K562 (cell line): ENCODE data around the gene FBLIM1. TPM values are rescaled to one million over a fixed set of nuclear protein-coding genes. Genes with fewer than 3 reads are reported as not detected.

Experiments used
- ATAC-seq: fragments of 200-7000 bp; cut with Tn5 transposase; 3 replicates; pipeline ENCODE4 v1.9.1; 2020; ENCODE audit warnings: moderate library complexity
- BruUV-seq: library from RNA; stranded (reverse); fragments of 400-500 nt; replicated peaks from 2 replicates; lab custom pipeline; 2021; lab: Mats Ljungman, UMichigan
- CTCF ChIA-PET: fragments of 300-600 bp; formaldehyde crosslinking; extraction: SDS; loops from one replicate; lab custom pipeline; 2021; ENCODE audit warnings: low intra/inter-chr PET ratio; lab: Yijun Ruan, JAX
- POLR2A ChIA-PET: fragments of 300-600, 350-650 bp; sonication (Branson Sonifier 250); formaldehyde crosslinking; extraction: SDS; loops from one replicate; lab custom pipeline; 2021; ENCODE audit warnings: antibody characterized with exemption, inconsistent platforms; lab: Yijun Ruan, JAX
- DNase-seq, 4 experiments: peaks; one replicate each; pipeline versions ENCODE4 v3.0.0 to v3.0.0-alpha.2; 2011 to 2018; ENCODE audit warnings: low spot score in 3 of 4, mixed read lengths in 3 of 4; ENCODE audit errors: extremely low read depth in 1 of 4
- FAIRE-seq: peaks from 2 replicates; lab custom pipeline; 2011; peaks lifted over from hg19 to GRCh38; lab: Jason Lieb, UNC
- H2AFZ ChIP-seq: 2 replicates; pipeline ENCODE4 v1.6.0; 2011; ENCODE audit warnings: low read depth, low read length, control low read depth, inconsistent platforms
- H3K27ac ChIP-seq: fragments of 200-600 bp; 3 replicates; pipeline ENCODE4 v1.8.0; 2011; ENCODE audit warnings: low read depth, mild to moderate bottlenecking, control low read depth, inconsistent platforms, low read length, moderate library complexity, mixed read lengths; ENCODE audit errors: extremely low read depth
- H3K27me3 ChIP-seq, 2 experiments: fragments of 300-600 bp in 1 of 2; 2 replicates in 1 of 2; 3 replicates in 1 of 2; pipeline versions ENCODE4 v1.6.0 to v1.8.0; 2011; ENCODE audit warnings: inconsistent platforms in 2 of 2, low read length in 2 of 2, mild to moderate bottlenecking in 1 of 2, mixed read lengths in 1 of 2, moderate library complexity in 1 of 2; ENCODE audit not compliant: control insufficient read depth in 2 of 2, insufficient read depth in 2 of 2
- H3K36me3 ChIP-seq: fragments of 300-600 bp; 3 replicates; pipeline ENCODE4 v1.8.0; 2011; ENCODE audit warnings: mild to moderate bottlenecking, low read length, inconsistent platforms; ENCODE audit not compliant: control insufficient read depth, insufficient read depth
- H3K4me1 ChIP-seq, 2 experiments: fragments of 200-600 bp in 1 of 2; replicated peaks in 1 of 2; 2 replicates in 1 of 2; 3 replicates in 1 of 2; pipeline versions ENCODE4 v1.5.1 to v1.8.0; 2011; ENCODE audit warnings: inconsistent platforms in 2 of 2, low read length in 2 of 2, mild to moderate bottlenecking in 1 of 2, mixed read lengths in 1 of 2, moderate library complexity in 1 of 2; ENCODE audit not compliant: control insufficient read depth in 2 of 2, insufficient read depth in 2 of 2
- H3K4me2 ChIP-seq: 2 replicates; pipeline ENCODE4 v1.6.1; 2011; ENCODE audit warnings: low read length, control low read depth, inconsistent platforms, mixed read lengths; ENCODE audit not compliant: insufficient read depth
- H3K4me3 ChIP-seq: fragments of 200-600 bp; sonication (generic), shearing (Covaris generic); 2 replicates; pipeline ENCODE4 v1.5.1; 2016; ENCODE audit warnings: control low read depth, inconsistent platforms
- H3K79me2 ChIP-seq: fragments of 200-600 bp; 3 replicates; pipeline ENCODE4 v1.8.0; 2011; ENCODE audit warnings: low read length, inconsistent platforms; ENCODE audit not compliant: control insufficient read depth, insufficient read depth
- H3K9ac ChIP-seq, 2 experiments: 2 replicates each; pipeline versions ENCODE4 v1.6.0 to v1.6.1; 2011; ENCODE audit warnings: low read depth in 2 of 2, low read length in 2 of 2, control low read depth in 1 of 2, inconsistent platforms in 1 of 2, mild to moderate bottlenecking in 1 of 2, mixed read lengths in 1 of 2; ENCODE audit not compliant: insufficient read depth in 1 of 2
- H3K9me1 ChIP-seq: one replicate; pipeline ENCODE4 v1.6.0; 2011; ENCODE audit warnings: inconsistent platforms, mild to moderate bottlenecking, low read length, moderate library complexity; ENCODE audit not compliant: control insufficient read depth, insufficient read depth
- H3K9me3 ChIP-seq: replicated peaks from 2 replicates; pipeline ENCODE4 v1.5.1; 2011; ENCODE audit warnings: low read depth, low read length, inconsistent platforms; ENCODE audit not compliant: control insufficient read depth, insufficient read depth
- H4K20me1 ChIP-seq: replicated peaks from 2 replicates; pipeline ENCODE4 v1.6.1; 2011; ENCODE audit warnings: low read length, inconsistent platforms, mixed read lengths; ENCODE audit not compliant: control insufficient read depth, insufficient read depth
- ZBTB9 ChIP-seq: fragments of 450-650 bp; formaldehyde crosslinking; IDR thresholded peaks from 2 replicates; pipeline ENCODE4 v1.4.0; 2020; ENCODE audit warnings: mild to moderate bottlenecking, moderate library complexity
- WGBS: fragments of 100-300 bp; shearing (Covaris generic); methylation state at CpG from one replicate; pipeline ENCODE4 v1.1.6; 2016; ENCODE audit warnings: low coverage, mixed read lengths; ENCODE audit not compliant: insufficient coverage; ENCODE audit errors: missing lambda C conversion rate; 5-methylcytosine and 5-hydroxymethylcytosine counted together
- in situ Hi-C: fragments of 300-500 bp; cut with MboI; formaldehyde crosslinking; loops from 4 replicates; pipeline ENCODE4 v1.15.0; 2018; ENCODE audit warnings: inconsistent platforms, mixed read lengths
- intact Hi-C: fragments of 100-400 bp; cut with micrococcal nuclease; formaldehyde crosslinking; loops from 2 replicates; pipeline ENCODE4 v1.14.2; 2022
- polyA plus RNA-seq, 8 experiments: library from polyadenylated mRNA; depleted of rRNA in 4 of 8; stranded (reverse) in 5 of 8; unstranded in 3 of 8; fragments of >200 nt; fragmentation: Nextera tagmentation in 2 of 8; fragmentation: Illumina TruSeq in 1 of 8; extraction: Ambion mirVana in 2 of 8; extraction: Trizol in 1 of 8; gene quantifications; 2 replicates each; pipeline versions ENCODE4 v1.2.1 to v1.2.3, GENCODE V29; 2011 to 2014; ENCODE audit warnings: inconsistent platforms in 1 of 8, missing spikeins in 1 of 8
- total RNA-seq, 7 experiments: library from RNA; depleted of rRNA in 6 of 7; stranded (reverse); fragments of >200 nt in 6 of 7; fragmentation: Illumina TruSeq in 2 of 7; extraction: Trizol in 2 of 7; gene quantifications; 2 replicates each; pipeline versions ENCODE4 v1.2.1 to v1.2.3, GENCODE V29; 2011 to 2021; ENCODE audit warnings: low replicate concordance in 1 of 7

FBLIM1 gene
- total and polyA plus RNA-seq, 9 of the 15 experiments (the other 6 are each of a cell fraction or from before 2014, with no cell fraction given), result 0.14 to 0.24 TPM; not detected in 7

GRCh38 chr1:15714406-15715136 lies 44.0 kb upstream of the FBLIM1 start:
- Histone ChIP-seq H3K9me1 (no peaks in the 10 kb centered on the region), H3K36me3 (peaks cover 38% of the 10 kb centered on the region), H3K27ac (no peak overlapping the region), H3K4me3 (no peak overlapping the region), H3K27me3 (no peaks in the 10 kb centered on the region), H3K79me2 (peaks cover 12% of the 10 kb centered on the region; the same call in 2 of the 3 replicates), H3K9me3 (no peaks in the 10 kb centered on the region), H4K20me1 (peaks cover 7% of the 10 kb centered on the region), H2AFZ (no peak overlapping the region), H3K4me2 (no peak overlapping the region), H3K9ac (no peak overlapping the region), H3K4me1 (no peaks in the 10 kb centered on the region)
- POLR2A ChIA-PET, result interaction anchor here (0.6 to 1.1 kb wide), 4 partner anchors 9 to 17 kb away, joined by 3 read pairs; no protein-coding TSS in a partner anchor
- intact Hi-C loops (no loop called here), in situ Hi-C loops (no loop called here)
- FAIRE-seq (peak; percentile 64), ATAC-seq (no peak), DNase-seq (no peak)
- CTCF ChIA-PET, result no interaction called here
- WGBS, result 57% methylated on average over 4 of the region's 4 CpGs
- BruUV-seq, result no TSS peak
- TF ChIP-seq ZBTB9 (CRISPR knock-in tag), result no peak
